Stimulated activated CD8-positive, alpha-beta memory T cell treated with anti-CD3 and anti-CD28 coated beads, Interleukin-12 subunit alpha, Interleukin-12 subunit beta, amount 100 ng/mL, for 4 hours (primary cell): ENCODE results near the gene RSPH6A.
"Not testable (repeated sequence)": the region's sequence is repeated elsewhere in the genome, so short reads cannot be mapped to it uniquely, and the experiment has no call there.

Experiments
- DNase-seq: peaks from one replicate; pipeline ENCODE4 v3.0.0-alpha.2; 2020; ENCODE audit warnings: low read depth

Gene RSPH6A

GRCh38 chr19:45764945-45765701 is 50.0 kb downstream of the RSPH6A start:
- no peak for DNase-seq

- no peak for DNase-seq
Observed at GRCh38 chr19:45764475-45764874, 50.6 kb downstream of the RSPH6A start.

GRCh38 chr19:45763691-45764294 is 51.3 kb downstream of the RSPH6A start:
- DNase-seq, result no peak

GRCh38 chr19:45762870-45763631 is 52.1 kb downstream of the RSPH6A start:
- no peak for DNase-seq

GRCh38 chr19:45761714-45762113 is 53.4 kb downstream of the RSPH6A start:
- no peak for DNase-seq

- no peak for DNase-seq
Observed at GRCh38 chr19:45758921-45759320, 56.2 kb downstream of the RSPH6A start.

- DNase-seq, result no peak
Observed at GRCh38 chr19:45757695-45758094, 57.4 kb downstream of the RSPH6A start.

DNA sequence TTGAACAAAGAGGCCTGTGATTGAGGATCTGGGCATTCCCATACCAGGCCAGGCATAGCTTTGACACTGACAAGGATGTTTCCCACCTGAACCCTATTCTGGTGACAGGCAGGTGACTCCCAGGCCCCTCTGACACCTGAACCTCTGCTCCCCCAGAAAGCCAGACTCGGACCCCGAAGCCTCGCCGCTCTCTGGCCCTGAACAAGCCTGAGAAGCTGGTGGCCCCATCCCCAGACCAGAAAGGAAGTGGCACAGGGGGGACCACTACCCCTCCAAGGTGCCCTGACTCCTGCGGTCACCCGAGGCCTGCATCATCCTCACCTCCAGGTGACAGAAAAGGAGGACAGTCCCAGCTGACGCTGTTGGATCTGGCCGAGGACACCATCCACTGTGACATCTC is 60.8 kb downstream of the RSPH6A start:
- no peak for DNase-seq

DNA sequence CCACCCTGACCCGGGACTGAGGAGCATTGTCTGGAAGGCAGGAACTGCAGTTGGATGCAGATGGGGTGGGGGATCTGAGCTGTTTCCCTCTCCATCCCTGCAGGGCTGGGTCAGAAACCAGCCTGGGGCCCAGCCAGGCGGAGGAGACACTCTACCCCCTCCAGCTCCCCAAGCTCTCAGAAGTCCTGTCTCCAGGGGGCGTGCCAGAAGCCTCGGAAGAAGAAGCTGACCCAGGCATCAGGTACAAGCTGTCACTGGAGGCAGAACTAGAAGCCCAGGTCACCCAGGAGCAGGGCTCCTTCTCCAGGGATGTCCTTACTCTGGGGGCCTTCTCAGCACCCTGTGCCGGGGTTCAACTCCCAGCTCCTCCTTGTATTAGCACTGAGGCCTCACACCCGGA is 61.6 kb downstream of the RSPH6A start:
- no peak for DNase-seq

DNA sequence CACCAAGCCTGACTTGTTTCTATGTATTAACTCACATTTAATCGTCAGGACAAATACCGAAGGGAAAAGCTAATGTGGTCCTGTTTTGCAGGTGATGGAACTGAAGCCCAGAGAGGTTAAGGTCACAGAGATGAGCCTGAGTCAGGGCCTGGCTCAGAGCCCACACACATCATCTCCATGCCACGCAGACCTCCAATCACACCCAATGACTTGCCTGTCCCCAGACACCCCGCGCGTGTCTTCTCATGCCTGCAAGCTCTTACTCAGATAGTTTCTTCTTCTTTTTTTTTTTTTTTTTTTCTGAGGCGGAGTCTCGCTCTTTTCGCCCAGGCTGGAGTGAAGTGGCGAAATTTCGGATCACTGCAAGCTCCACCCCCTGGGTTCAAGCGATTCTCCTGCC is 62.5 kb downstream of the RSPH6A start:
- DNase-seq, result no peak

DNA sequence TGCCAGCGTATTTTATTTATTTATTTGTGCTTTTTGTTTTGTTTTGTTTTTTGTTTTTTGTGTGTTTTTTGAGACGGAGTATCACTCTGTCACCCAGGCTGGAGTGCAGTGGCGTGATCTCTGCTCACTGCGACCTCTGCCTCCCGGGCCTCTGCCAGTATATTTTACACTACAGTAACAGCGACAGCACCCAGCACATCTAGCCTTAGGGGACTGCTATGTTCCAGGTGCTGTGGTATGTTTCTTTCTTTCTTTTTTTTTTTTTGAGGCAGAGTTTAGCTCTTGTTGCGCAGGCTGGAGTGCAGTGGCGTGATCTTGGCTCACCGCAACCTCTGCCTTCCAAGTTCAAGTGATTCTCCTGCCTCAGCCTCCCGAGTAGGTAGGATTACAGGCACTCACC is 63.6 kb downstream of the RSPH6A start:
- DNase-seq, result not testable (repeated sequence)

- DNase-seq, result no peak
Observed at GRCh38 chr19:45747513-45747912, 67.6 kb downstream of the RSPH6A start.

DNA sequence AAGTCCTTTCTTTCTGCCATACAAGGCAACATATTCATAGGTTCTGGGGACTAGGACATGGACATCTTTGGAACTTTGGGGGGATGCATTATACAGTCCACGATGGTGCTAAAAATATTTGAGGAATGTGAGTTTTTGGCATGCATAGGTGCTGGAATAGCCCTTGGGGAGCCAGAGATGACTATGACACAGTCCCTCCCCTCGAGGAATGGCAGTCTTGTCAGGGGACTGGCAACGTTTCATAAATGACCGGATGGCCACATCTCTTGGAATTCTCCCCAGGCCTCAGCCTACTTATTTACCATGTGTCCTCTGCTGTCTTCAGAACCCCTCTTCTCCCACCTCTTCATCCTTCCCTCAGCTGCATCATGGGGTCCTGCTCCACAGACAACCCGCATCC is 68.2 kb downstream of the RSPH6A start:
- DNase-seq, result no peak
